Peyer's patch (tissue), 4 donors: ENCODE measurements around the gene PTPN4. TPM values are rescaled to one million over a fixed set of nuclear protein-coding genes. Genes with fewer than 3 reads are reported as not detected.

Source experiments
- DNase-seq, 3 donors: peaks; one replicate each; pipeline ENCODE4 v3.0.0-alpha.2; 2017 to 2019
- H3K27ac ChIP-seq, 4 donors: fragments of 200-600 bp; sonication (generic); one replicate each; pipeline ENCODE4 v1.5.1; 2016 to 2019
- H3K27me3 ChIP-seq, 2 donors: fragments of 200-600 bp; sonication (generic); one replicate each; pipeline ENCODE4 v1.5.1; 2019
- H3K36me3 ChIP-seq, 3 donors: fragments of 200-600 bp; sonication (generic); one replicate each; pipeline ENCODE4 v1.5.1; 2016 to 2019
- H3K4me1 ChIP-seq, 4 donors: fragments of 200-600 bp; sonication (generic); one replicate each; pipeline ENCODE4 v1.5.1; 2016 to 2019
- H3K4me3 ChIP-seq, 4 donors: fragments of 200-600 bp; sonication (generic); 1 replicate in 3 of 4; 2 replicates in 1 of 4; pipeline ENCODE4 v1.5.1; 2016 to 2019; ENCODE audit warnings: mild to moderate bottlenecking in 1 of 4
- H3K9me3 ChIP-seq, 4 donors: fragments of 200-600 bp; sonication (generic); one replicate each; pipeline ENCODE4 v1.5.1; 2016 to 2019; ENCODE audit warnings: mild to moderate bottlenecking in 1 of 4
- POLR2A ChIP-seq, 2 donors: fragments of 450-650 bp; IDR thresholded peaks; one replicate each; pipeline ENCODE4 v1.5.1; 2017; ENCODE audit warnings: antibody characterized with exemption in 2 of 2, mild to moderate bottlenecking in 2 of 2, moderate library complexity in 2 of 2
- total RNA-seq, 4 donors: library from RNA; depleted of rRNA; stranded (reverse); fragments of >200 nt; gene quantifications; one replicate each; pipeline ENCODE4 v1.1.0, GENCODE V29; 2016
- TF ChIP-seq, protein P1 (sequence below), 6 experiments: fragments of 450-650 bp in 4 of 6; fragments of 200-600 bp in 2 of 6; sonication (generic) in 1 of 6; IDR thresholded peaks; one replicate each; pipeline ENCODE4 v1.5.1; 2017 to 2019; ENCODE audit warnings: antibody characterized with exemption in 6 of 6, mild to moderate bottlenecking in 3 of 6, moderate library complexity in 1 of 6

Gene PTPN4
- total RNA-seq, 4 donors from 2014 or later, result 33.1 to 86.6 (median 43.5) TPM

GRCh38 chr2:119715409-119716283 is 44.1 kb upstream of the PTPN4 start:
- TF ChIP-seq, protein P1, sequence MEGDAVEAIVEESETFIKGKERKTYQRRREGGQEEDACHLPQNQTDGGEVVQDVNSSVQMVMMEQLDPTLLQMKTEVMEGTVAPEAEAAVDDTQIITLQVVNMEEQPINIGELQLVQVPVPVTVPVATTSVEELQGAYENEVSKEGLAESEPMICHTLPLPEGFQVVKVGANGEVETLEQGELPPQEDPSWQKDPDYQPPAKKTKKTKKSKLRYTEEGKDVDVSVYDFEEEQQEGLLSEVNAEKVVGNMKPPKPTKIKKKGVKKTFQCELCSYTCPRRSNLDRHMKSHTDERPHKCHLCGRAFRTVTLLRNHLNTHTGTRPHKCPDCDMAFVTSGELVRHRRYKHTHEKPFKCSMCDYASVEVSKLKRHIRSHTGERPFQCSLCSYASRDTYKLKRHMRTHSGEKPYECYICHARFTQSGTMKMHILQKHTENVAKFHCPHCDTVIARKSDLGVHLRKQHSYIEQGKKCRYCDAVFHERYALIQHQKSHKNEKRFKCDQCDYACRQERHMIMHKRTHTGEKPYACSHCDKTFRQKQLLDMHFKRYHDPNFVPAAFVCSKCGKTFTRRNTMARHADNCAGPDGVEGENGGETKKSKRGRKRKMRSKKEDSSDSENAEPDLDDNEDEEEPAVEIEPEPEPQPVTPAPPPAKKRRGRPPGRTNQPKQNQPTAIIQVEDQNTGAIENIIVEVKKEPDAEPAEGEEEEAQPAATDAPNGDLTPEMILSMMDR (IDR thresholded peaks at IDR 0.05), result no peak
- no peak for TF ChIP-seq POLR2A (IDR thresholded peaks at IDR 0.05)
- DNase-seq, result no peak

DNA sequence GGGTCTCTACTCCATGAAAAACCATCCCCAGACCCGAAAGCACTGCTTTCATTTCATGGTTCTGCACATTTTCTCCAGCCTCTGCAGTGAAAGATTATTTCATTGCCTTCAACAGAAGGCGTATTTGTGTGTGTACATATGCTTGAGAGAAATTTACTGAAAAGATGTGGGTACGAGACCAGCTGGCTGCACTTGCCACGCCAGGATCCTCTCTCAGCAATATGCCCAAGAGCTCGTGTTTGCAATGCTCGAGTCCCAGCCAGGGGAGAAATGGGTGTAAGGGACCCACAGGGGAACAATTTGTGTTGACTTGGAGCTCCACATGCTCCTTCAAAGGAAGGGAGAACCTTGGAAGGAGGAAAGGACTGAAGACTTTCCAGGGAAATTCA is 43.4 kb upstream of the PTPN4 start:
- TF ChIP-seq POLR2A (IDR thresholded peaks at IDR 0.05), result no peak
- TF ChIP-seq, protein P1 (IDR thresholded peaks at IDR 0.05), result no peak

More at GRCh38 chr2:119715409-119716283, 44.1 kb upstream of the PTPN4 start:
- Histone ChIP-seq H3K36me3 (no peaks in the 10 kb centered on the region), H3K4me3 (no peak overlapping the region), H3K9me3 (no peaks in the 10 kb centered on the region), H3K4me1 (no peaks in the 10 kb centered on the region), H3K27ac (no peak overlapping the region), H3K27me3 (no peaks in the 10 kb centered on the region)

GRCh38 chr2:119718501-119719260 is 41.0 kb upstream of the PTPN4 start:
- H3K27ac ChIP-seq, result no peak overlapping the region
- H3K36me3 ChIP-seq, result no peaks in the 10 kb centered on the region
- no peak for DNase-seq
- H3K9me3 ChIP-seq, result no peaks in the 10 kb centered on the region
- H3K27me3 ChIP-seq, result no peaks in the 10 kb centered on the region
- no peak overlapping the region for H3K4me3 ChIP-seq
- H3K4me1 ChIP-seq, result no peaks in the 10 kb centered on the region
- TF ChIP-seq, protein P1 (IDR thresholded peaks at IDR 0.05), result no peak
- no peak for TF ChIP-seq POLR2A (IDR thresholded peaks at IDR 0.05)

More for the DNA sequence above, 43.4 kb upstream of the PTPN4 start:
- Histone ChIP-seq H3K27ac (no peak overlapping the region), H3K36me3 (no peaks in the 10 kb centered on the region), H3K27me3 (no peaks in the 10 kb centered on the region), H3K4me1 (no peaks in the 10 kb centered on the region), H3K9me3 (no peaks in the 10 kb centered on the region), H3K4me3 (no peak overlapping the region)
- no peak for DNase-seq

- no peaks in the 10 kb centered on the region for H3K36me3 ChIP-seq
- no peak overlapping the region for H3K4me3 ChIP-seq
- H3K27ac ChIP-seq, result no peak overlapping the region
- H3K27me3 ChIP-seq, result no peaks in the 10 kb centered on the region
- TF ChIP-seq, protein P1 (IDR thresholded peaks at IDR 0.05), result no peak
- no peak for TF ChIP-seq POLR2A (IDR thresholded peaks at IDR 0.05)
- no peak for DNase-seq
- no peaks in the 10 kb centered on the region for H3K4me1 ChIP-seq
- H3K9me3 ChIP-seq, result no peaks in the 10 kb centered on the region
These were observed 40.5 kb upstream of the PTPN4 start for GRCh38 chr2:119719261-119719627.

DNA sequence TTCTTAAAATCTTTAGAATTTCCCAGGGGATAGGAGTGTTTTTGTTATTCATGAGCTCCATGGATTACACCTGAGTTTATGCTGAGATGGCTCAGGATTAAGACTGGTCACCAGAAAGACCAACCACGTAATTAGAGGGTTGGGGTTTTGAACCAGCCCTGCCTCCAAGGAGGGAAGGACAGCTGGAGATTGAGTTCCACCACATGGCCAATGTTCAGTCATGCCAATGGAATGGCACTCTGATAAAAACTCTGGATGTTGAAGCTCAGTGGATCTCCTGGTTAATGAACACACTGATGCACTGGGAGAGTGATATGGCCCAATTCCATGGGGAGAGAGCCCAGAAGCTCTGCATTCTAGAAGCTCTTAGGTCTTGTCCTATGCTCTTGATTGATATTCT is 38.7 kb upstream of the PTPN4 start:
- no peaks in the 10 kb centered on the region for H3K9me3 ChIP-seq
- H3K36me3 ChIP-seq, result no peaks in the 10 kb centered on the region
- no peaks in the 10 kb centered on the region for H3K27me3 ChIP-seq
- H3K27ac ChIP-seq, result no peak overlapping the region
- TF ChIP-seq, protein P1 (IDR thresholded peaks at IDR 0.05), result no peak
- TF ChIP-seq POLR2A (IDR thresholded peaks at IDR 0.05), result no peak
- no peak for DNase-seq
- H3K4me1 ChIP-seq, result no peaks in the 10 kb centered on the region
- H3K4me3 ChIP-seq, result no peak overlapping the region
